Coronary artery (tissue), 2 donors: Measurements from ENCODE around the gene ARL5C.

Experiments used
- DNase-seq: peaks from one replicate; pipeline ENCODE4 v3.0.0-alpha.2; 2017; ENCODE audit warnings: low spot score
- H3K27ac ChIP-seq, 2 donors: fragments of 200-600 bp; sonication (generic); one replicate each; pipeline ENCODE4 v1.5.1; 2016 to 2019
- H3K4me3 ChIP-seq: fragments of 200-600 bp; sonication (generic); 2 replicates; pipeline ENCODE4 v1.5.1; 2016; ENCODE audit warnings: mild to moderate bottlenecking, moderate library complexity
- TF ChIP-seq, protein P1 (sequence below): fragments of 200-600 bp; sonication (generic); IDR thresholded peaks from one replicate; pipeline ENCODE4 v1.5.1; 2019; ENCODE audit warnings: antibody characterized with exemption

The ARL5C gene

DNA sequence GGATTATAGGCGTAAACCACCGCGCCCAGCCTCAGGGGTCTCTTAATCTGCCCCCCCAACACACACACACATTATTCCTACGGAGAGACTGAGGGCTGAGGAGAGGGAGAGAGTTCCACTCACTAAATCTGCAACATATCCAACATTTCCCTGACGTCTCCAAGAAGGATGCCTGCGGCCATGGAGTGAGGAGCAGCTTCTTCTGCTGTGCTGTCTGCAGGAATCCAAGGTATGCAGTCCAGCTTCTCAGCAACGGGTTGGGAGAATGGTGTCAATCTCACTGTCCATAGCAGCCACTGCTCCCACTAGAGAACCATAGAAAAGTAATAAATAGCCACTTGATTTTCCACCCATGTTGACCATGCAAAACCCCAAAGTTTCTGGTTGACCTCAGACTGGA lies 9.5 kb downstream of the ARL5C start:
- TF ChIP-seq, protein P1, sequence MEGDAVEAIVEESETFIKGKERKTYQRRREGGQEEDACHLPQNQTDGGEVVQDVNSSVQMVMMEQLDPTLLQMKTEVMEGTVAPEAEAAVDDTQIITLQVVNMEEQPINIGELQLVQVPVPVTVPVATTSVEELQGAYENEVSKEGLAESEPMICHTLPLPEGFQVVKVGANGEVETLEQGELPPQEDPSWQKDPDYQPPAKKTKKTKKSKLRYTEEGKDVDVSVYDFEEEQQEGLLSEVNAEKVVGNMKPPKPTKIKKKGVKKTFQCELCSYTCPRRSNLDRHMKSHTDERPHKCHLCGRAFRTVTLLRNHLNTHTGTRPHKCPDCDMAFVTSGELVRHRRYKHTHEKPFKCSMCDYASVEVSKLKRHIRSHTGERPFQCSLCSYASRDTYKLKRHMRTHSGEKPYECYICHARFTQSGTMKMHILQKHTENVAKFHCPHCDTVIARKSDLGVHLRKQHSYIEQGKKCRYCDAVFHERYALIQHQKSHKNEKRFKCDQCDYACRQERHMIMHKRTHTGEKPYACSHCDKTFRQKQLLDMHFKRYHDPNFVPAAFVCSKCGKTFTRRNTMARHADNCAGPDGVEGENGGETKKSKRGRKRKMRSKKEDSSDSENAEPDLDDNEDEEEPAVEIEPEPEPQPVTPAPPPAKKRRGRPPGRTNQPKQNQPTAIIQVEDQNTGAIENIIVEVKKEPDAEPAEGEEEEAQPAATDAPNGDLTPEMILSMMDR: no peak
- Histone ChIP-seq H3K4me3 (no peak overlapping the region), H3K27ac (no peak overlapping the region)
- DNase-seq: no peak

DNA sequence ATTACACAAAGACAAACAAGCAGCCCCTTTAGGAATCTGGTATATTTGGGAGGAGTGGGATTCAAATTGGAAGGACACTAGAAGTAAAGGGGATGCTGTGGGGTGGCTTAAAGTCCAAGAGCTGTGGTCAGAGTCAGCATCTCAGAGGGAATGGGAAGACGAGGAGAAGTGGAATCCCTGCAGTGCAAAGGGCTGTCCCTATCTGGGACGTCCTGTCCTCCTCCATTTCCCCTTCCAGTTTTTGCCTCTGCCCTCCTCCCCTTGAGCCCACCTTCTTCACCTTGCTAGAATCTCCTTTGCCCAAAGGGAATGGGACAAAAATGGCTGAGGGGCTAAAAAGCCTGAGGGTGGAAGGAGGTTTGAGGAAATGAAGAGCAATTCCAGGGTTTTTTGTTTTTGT lies 10.3 kb downstream of the ARL5C start:
- TF ChIP-seq, protein P1: no peak
- Histone ChIP-seq H3K4me3 (no peak overlapping the region), H3K27ac (no peak overlapping the region)
- no peak for DNase-seq

DNA sequence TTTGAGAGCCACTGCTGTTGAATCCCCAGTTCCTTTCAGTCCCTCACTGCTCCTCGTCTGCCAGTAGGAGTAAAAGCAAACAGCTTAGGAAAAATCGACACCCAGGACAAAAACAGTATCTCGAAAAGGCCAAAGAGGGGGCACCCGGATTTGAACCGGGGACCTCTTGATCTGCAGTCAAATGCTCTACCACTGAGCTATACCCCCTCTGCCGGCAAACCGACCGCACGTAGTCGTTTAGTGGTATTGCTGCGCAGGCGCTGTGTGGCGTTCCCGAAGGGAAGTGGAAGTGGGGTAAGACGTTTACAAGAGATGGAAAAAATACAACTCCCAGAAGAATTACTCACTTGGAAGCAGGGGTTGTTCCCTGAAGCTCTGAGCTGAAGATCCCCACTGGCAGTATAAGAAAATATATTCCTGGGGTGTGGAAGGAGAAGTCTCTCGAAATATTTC lies 12.3 kb downstream of the ARL5C start:
- TF ChIP-seq, protein P1: no peak
- DNase-seq: peak; percentile 96
- Histone ChIP-seq H3K4me3 (peak overlapping the region; percentile 82), H3K27ac (peak overlapping the region; percentile 88 to 96)

DNA sequence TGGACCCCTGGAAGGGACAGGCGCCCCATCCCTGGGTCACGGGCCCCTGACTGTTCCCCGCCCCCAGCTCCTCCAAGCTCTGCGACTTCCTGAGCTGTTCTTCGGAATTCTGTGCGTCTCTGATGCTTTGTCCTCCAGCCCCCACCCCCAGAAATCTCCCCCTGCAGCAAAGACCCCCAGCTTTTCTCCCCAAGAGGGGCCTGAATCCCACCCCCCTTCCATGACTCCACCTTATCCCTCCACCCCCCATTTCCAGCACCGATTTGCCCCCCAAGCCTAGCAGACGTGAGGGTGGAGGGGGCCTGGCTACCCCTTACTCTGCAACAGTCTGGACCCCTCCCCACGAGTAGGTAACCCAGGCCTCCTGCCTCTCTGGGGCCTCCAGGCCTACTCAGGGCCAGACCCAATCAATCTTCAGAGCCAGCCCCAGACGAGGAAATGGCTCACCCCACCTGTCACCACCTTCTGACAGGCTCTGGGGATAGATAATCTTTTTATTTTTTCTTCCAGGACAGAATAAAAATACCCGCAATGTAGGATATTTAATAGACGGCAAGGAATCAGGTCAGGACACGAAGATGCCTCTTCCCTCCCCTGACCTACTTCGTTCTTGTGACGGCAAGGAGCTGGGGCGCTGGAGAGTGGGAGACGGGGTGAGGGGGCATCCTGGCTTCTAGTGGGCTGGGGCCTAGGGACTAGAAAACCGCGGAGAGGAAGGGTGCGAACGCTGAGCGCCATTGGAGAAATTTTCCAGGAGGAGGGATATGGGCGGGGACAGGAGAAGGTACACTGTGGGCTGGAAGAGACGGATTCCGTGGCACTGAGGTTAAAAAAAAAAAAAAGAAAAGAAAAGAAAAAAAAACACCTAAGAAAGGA lies 13.8 kb downstream of the ARL5C start:
- Histone ChIP-seq H3K27ac (peak overlapping the region; percentile 36 to 68), H3K4me3 (peak overlapping the region; percentile 82)
- TF ChIP-seq, protein P1: no peak
- DNase-seq: no peak

- H3K27ac ChIP-seq: peak within 1 kb of the TSS; percentile 36 to 68
- DNase-seq: no peak
- H3K4me3 ChIP-seq: peak within 1 kb of the TSS; percentile 82
- TF ChIP-seq, protein P1: no peak
Observed at GRCh38 chr17:39151150-39151942, 14.6 kb downstream of the ARL5C start, which contains the start of gene PLXDC1. Gene PLXDC1, minus strand, starts transcription at chr17:39151637. Its CDS starts 200 bp downstream, at chr17:39151437.

- no peak for DNase-seq
- Histone ChIP-seq H3K4me3 (peak overlapping the region; percentile 82), H3K27ac (peak overlapping the region in 1 of 2 donors; percentile 68)
- TF ChIP-seq, protein P1: no peak
Observed at GRCh38 chr17:39150795-39151149, 15.2 kb downstream of the ARL5C start.
